Astrocyte (in vitro differentiated cells and primary cell): ENCODE measurements around the gene TFF1. TPM values are rescaled to one million over a fixed set of nuclear protein-coding genes. Genes with fewer than 3 reads are reported as not detected.

Source experiments
- DNase-seq: peaks from one replicate; pipeline ENCODE4 v3.0.0-alpha.2; 2010; ENCODE audit warnings: low read depth
- FAIRE-seq: peaks from 2 replicates; lab custom pipeline; 2011; peaks lifted over from hg19 to GRCh38; lab: Jason Lieb, UNC
- H2AFZ ChIP-seq: 2 replicates; pipeline ENCODE4 v1.6.0; 2012; ENCODE audit warnings: low read depth, low read length, inconsistent platforms
- H3K27ac ChIP-seq: 2 replicates; pipeline ENCODE4 v1.5.1; 2011; ENCODE audit warnings: low read depth, low read length, inconsistent platforms
- H3K27me3 ChIP-seq: 2 replicates; pipeline ENCODE4 v1.6.0; 2011; ENCODE audit warnings: low read length, inconsistent platforms; ENCODE audit not compliant: insufficient read depth
- H3K36me3 ChIP-seq: 2 replicates; pipeline ENCODE4 v1.5.1; 2011; ENCODE audit warnings: low read length, inconsistent platforms; ENCODE audit not compliant: insufficient read depth
- H3K4me1 ChIP-seq: 2 replicates; pipeline ENCODE4 v1.5.1; 2011; ENCODE audit warnings: low read length, inconsistent platforms; ENCODE audit not compliant: insufficient read depth
- H3K4me2 ChIP-seq: 2 replicates; pipeline ENCODE4 v1.6.0; 2012; ENCODE audit warnings: low read length, inconsistent platforms
- H3K4me3 ChIP-seq: 2 replicates; pipeline ENCODE4 v1.5.1; 2011; ENCODE audit warnings: low read depth, mild to moderate bottlenecking, low read length, inconsistent platforms; ENCODE audit not compliant: insufficient read depth
- H3K79me2 ChIP-seq: 2 replicates; pipeline ENCODE4 v1.6.0; 2012; ENCODE audit warnings: mild to moderate bottlenecking, low read length, inconsistent platforms; ENCODE audit not compliant: insufficient read depth
- H3K9ac ChIP-seq: 2 replicates; pipeline ENCODE4 v1.6.0; 2012; ENCODE audit warnings: mild to moderate bottlenecking, low read length, inconsistent platforms
- H3K9me3 ChIP-seq: 2 replicates; pipeline ENCODE4 v1.5.1; 2012; ENCODE audit warnings: low read depth, mild to moderate bottlenecking, low read length, inconsistent platforms; ENCODE audit not compliant: insufficient read depth
- H4K20me1 ChIP-seq: 2 replicates; pipeline ENCODE4 v1.6.0; 2012; ENCODE audit warnings: low read length, inconsistent platforms; ENCODE audit not compliant: insufficient read depth
- H3K27ac Mint-ChIP-seq: one replicate; pipeline ENCODE4 v1.8.0; 2021; ENCODE audit warnings: mild to moderate bottlenecking, mixed read lengths; ENCODE audit not compliant: unreplicated experiment
- H3K27me3 Mint-ChIP-seq: one replicate; pipeline ENCODE4 v1.8.0; 2021; ENCODE audit warnings: low read depth, mixed read lengths; ENCODE audit not compliant: unreplicated experiment
- H3K36me3 Mint-ChIP-seq: one replicate; pipeline ENCODE4 v1.8.0; 2021; ENCODE audit warnings: low read depth, mixed read lengths; ENCODE audit not compliant: unreplicated experiment
- H3K4me1 Mint-ChIP-seq: one replicate; pipeline ENCODE4 v1.8.0; 2021; ENCODE audit warnings: low read depth, mixed read lengths; ENCODE audit not compliant: unreplicated experiment
- H3K4me3 Mint-ChIP-seq: one replicate; pipeline ENCODE4 v1.8.0; 2021; ENCODE audit warnings: mild to moderate bottlenecking, moderate library complexity, mixed read lengths; ENCODE audit not compliant: unreplicated experiment
- H3K9me3 Mint-ChIP-seq: one replicate; pipeline ENCODE4 v1.8.0; 2021; ENCODE audit warnings: mild to moderate bottlenecking, mixed read lengths; ENCODE audit not compliant: unreplicated experiment
- CTCF ChIP-seq: IDR thresholded peaks from 2 replicates; pipeline ENCODE4 v1.5.1; 2011; ENCODE audit warnings: low read depth, mild to moderate bottlenecking, inconsistent platforms, low read length, moderate library complexity; ENCODE audit not compliant: insufficient read depth
- EZH2 ChIP-seq: IDR thresholded peaks from 2 replicates; pipeline ENCODE4 v1.6.1; 2012; ENCODE audit warnings: mild to moderate bottlenecking, low read length, inconsistent platforms; ENCODE audit not compliant: insufficient read depth
- total RNA-seq: library from RNA; stranded (reverse); gene quantifications from 2 replicates; pipeline ENCODE4 v1.2.1, GENCODE V29; 2021

The TFF1 gene
- total RNA-seq, 1 donor from 2014 or later, result not detected

- H3K4me3 Mint-ChIP-seq, result no peak overlapping the region
- Histone ChIP-seq H3K4me3 (no peak overlapping the region), H3K9me3 (no peaks in the 10 kb centered on the region), H4K20me1 (no peaks in the 10 kb centered on the region), H3K4me1 (peaks cover 3% of the 10 kb centered on the region), H3K9ac (no peak overlapping the region), H3K4me2 (no peak overlapping the region), H3K27me3 (peaks cover 9% of the 10 kb centered on the region), H3K27ac (no peak overlapping the region), H2AFZ (no peak overlapping the region), H3K36me3 (no peaks in the 10 kb centered on the region), H3K79me2 (no peaks in the 10 kb centered on the region)
- H3K27ac Mint-ChIP-seq, result no peak overlapping the region
- peaks cover 8% of the 10 kb centered on the region for H3K4me1 Mint-ChIP-seq
- no peaks in the 10 kb centered on the region for H3K36me3 Mint-ChIP-seq
- peaks cover 53% of the 10 kb centered on the region for H3K27me3 Mint-ChIP-seq
- DNase-seq (no peak), FAIRE-seq (no peak)
- no peak for TF ChIP-seq CTCF
- TF ChIP-seq EZH2, result no peak
- no peaks in the 10 kb centered on the region for H3K9me3 Mint-ChIP-seq
These were observed 53.7 kb downstream of the TFF1 start for GRCh38 chr21:42312626-42313104.

Other genes starting within 250 kb of the TFF1 start
- gene ABCG1, start 147.4 kb downstream of the TFF1 start, total RNA-seq, result 1.3 and 1.9 TPM in 2 replicates
- gene TFF3, start 51.1 kb downstream of the TFF1 start, total RNA-seq, result 0.84 TPM in 1 of 2 replicates, not detected in the other
- not detected in 2 replicates for gene TFF2, start 15.5 kb downstream of the TFF1 start, total RNA-seq
- gene TMPRSS3, start 29.5 kb upstream of the TFF1 start, total RNA-seq, result not detected in 2 replicates
- gene UBASH3A, start 37.4 kb upstream of the TFF1 start, total RNA-seq, result not detected in 2 replicates
- gene RSPH1, start 129.7 kb upstream of the TFF1 start, total RNA-seq, result 0.43 TPM in 1 of 2 replicates, not detected in the other
- gene SLC37A1, start 147.3 kb upstream of the TFF1 start, total RNA-seq, result 5.8 and 6.9 TPM in 2 replicates